Right lobe of liver (tissue), 6 donors: ENCODE results near the gene EPGN. TPM values are rescaled to one million over a fixed set of nuclear protein-coding genes. Genes with fewer than 3 reads are reported as not detected.
A peak's percentile ranks its signal among the peaks of the same experiment; 100 is the strongest.

Experiments used
- ATAC-seq, 4 donors: fragments of 200-7000 bp; cut with Tn5 transposase; one replicate each; pipeline ENCODE4 v1.9.1; 2020; ENCODE audit warnings: mild to moderate bottlenecking in 4 of 4, moderate library complexity in 4 of 4
- DNase-seq, 3 donors: peaks; one replicate each; pipeline ENCODE4 v3.0.0-alpha.2; 2020
- H3K27ac ChIP-seq, 3 donors: fragments of 200-600 bp; one replicate each; pipeline ENCODE4 v1.8.0; 2022
- H3K27me3 ChIP-seq, 2 donors: fragments of 200-600 bp; one replicate each; pipeline ENCODE4 v1.8.0; 2022
- H3K36me3 ChIP-seq, 4 donors: fragments of 200-600 bp; sonication (generic) in 1 of 4; one replicate each; pipeline versions ENCODE4 v1.5.1 to v1.8.0; 2017 to 2022; ENCODE audit warnings: control low read depth in 1 of 4
- H3K4me1 ChIP-seq, 4 donors: fragments of 200-600 bp; sonication (generic) in 1 of 4; one replicate each; pipeline versions ENCODE4 v1.5.1 to v1.8.0; 2017 to 2022; ENCODE audit warnings: control low read depth in 1 of 4
- H3K4me3 ChIP-seq, 3 donors: fragments of 200-600 bp; one replicate each; pipeline ENCODE4 v1.8.0; 2022
- H3K9me3 ChIP-seq, 4 donors: fragments of 200-600 bp; sonication (generic) in 1 of 4; one replicate each; pipeline versions ENCODE4 v1.5.1 to v1.8.0; 2017 to 2022; ENCODE audit warnings: control low read depth in 1 of 4
- POLR2A ChIP-seq: fragments of 450-650 bp; IDR thresholded peaks from one replicate; pipeline ENCODE4 v1.6.1; 2017; ENCODE audit warnings: antibody characterized with exemption, mild to moderate bottlenecking
- WGBS: methylation state at CpG from one replicate; pipeline ENCODE4 v1.1.6; 2018; ENCODE audit warnings: low coverage, low lambda C conversion rate; ENCODE audit not compliant: insufficient coverage; ENCODE audit errors: missing lambda C conversion rate; 5-methylcytosine and 5-hydroxymethylcytosine counted together
- intact Hi-C, 2 donors: fragments of 100-400 bp; cut with DNase I; formaldehyde crosslinking; loops; one replicate each; pipeline versions ENCODE4 v1.11.2 to v1.14.1; 2022
- total RNA-seq, 6 experiments: library from RNA; depleted of rRNA in 2 of 6; stranded (reverse); fragments of >200 nt in 2 of 6; fragmentation: NEBNext Ultra II Directional in 3 of 6; extraction: Animal tissue kit (Norgen Biotek cat#: 25700) in 3 of 6; gene quantifications; one replicate each; pipeline versions ENCODE4 v1.1.0 to v1.2.4, GENCODE V29; 2016 to 2023
- TF ChIP-seq, protein P1 (sequence below), 4 donors: fragments of 200-600 bp in 3 of 4; fragments of 450-650 bp in 1 of 4; IDR thresholded peaks; one replicate each; pipeline versions ENCODE4 v1.5.1 to v1.8.0; 2016 to 2022; ENCODE audit warnings: antibody characterized with exemption in 4 of 4, mild to moderate bottlenecking in 2 of 4
- donor health status: DM: no; HTN: yes; CAD: no.
- donor health status: DM: no; HTN: no; CAD: no.
- donor health status: DM: no; HTN: no; CAD: no.
- donor health status: DM: no; HTN: yes; CAD: no.
- donor health status: DM: no; HTN: yes; CAD: no.

EPGN gene
- total RNA-seq, 6 experiments from 2014 or later = not detected

DNA sequence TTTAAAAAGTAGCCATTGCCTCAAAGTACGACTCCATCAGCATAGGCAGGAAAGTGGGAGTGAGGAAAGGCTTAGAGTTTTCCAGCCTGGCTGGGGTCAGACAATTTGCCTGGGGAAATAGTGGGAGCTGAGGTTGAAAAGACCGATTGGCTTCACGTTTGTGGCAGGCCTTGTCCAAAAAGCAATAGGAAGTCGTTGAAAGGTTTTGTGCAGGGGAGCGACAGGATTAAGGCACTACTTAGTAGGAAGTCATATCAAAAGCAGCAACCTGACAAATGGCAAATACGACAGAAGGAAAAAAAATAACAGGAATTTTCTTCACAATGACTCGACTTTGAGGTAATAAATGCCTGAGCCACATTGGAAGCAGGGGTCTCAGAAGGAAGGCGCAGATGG, 56.0 kb downstream of the EPGN start:
- Histone ChIP-seq H3K36me3 (no peaks in the 10 kb centered on the region), H3K27me3 (peaks cover 0 to 16% of the 10 kb centered on the region in 2 donors), H3K4me3 (no peak overlapping the region), H3K4me1 (peaks cover 0 to 6% (median 0%) of the 10 kb centered on the region in 4 donors), H3K27ac (no peak overlapping the region), H3K9me3 (no peaks in the 10 kb centered on the region)
- intact Hi-C loops = no loop called here
- WGBS = 17% methylated on average over 8 of the region's 8 CpGs
- ATAC-seq (no peak), DNase-seq (no peak)
- TF ChIP-seq, protein P1, sequence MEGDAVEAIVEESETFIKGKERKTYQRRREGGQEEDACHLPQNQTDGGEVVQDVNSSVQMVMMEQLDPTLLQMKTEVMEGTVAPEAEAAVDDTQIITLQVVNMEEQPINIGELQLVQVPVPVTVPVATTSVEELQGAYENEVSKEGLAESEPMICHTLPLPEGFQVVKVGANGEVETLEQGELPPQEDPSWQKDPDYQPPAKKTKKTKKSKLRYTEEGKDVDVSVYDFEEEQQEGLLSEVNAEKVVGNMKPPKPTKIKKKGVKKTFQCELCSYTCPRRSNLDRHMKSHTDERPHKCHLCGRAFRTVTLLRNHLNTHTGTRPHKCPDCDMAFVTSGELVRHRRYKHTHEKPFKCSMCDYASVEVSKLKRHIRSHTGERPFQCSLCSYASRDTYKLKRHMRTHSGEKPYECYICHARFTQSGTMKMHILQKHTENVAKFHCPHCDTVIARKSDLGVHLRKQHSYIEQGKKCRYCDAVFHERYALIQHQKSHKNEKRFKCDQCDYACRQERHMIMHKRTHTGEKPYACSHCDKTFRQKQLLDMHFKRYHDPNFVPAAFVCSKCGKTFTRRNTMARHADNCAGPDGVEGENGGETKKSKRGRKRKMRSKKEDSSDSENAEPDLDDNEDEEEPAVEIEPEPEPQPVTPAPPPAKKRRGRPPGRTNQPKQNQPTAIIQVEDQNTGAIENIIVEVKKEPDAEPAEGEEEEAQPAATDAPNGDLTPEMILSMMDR (IDR thresholded peaks at IDR 0.05) = no peak
- no peak for TF ChIP-seq POLR2A

DNA sequence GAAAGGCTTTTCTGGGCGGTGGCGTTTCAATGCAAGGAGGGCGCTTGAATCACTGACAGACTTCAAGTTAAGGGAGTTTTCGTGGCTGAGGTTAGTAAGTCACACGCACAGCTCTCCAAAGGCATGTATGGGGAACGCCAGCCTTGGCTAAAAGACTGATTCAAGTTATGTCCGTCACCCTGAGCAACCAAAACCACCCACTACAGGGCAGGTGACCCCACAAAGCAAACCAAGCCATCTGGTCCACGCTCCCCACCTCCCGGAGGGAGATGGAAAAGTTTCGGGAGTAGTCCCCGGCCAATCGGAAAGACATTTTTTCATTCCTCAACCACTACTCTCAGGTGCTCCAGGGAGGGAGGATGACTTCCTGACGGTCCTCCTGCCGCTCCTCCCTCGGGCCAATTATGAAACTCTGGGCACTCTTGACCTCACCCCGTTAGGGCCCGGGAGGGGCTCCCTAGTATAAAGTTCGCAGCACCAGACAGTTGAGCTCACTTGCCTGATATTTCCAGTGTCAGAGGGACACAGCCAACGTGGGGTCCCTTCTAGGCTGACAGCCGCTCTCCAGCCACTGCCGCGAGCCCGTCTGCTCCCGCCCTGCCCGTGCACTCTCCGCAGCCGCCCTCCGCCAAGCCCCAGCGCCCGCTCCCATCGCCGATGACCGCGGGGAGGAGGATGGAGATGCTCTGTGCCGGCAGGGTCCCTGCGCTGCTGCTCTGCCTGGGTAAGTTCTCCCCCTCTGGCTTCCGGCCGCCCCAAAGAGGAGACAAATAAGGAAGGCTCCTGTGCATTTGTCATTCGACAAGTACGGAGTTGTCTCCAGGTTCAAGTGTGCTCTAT, 56.6 kb downstream of the EPGN start, which contains the start of gene EREG:
TSS of gene EREG (plus strand) at position 494 of the 840 bp plus-strand sequence. CDS start at position 658, 164 bp downstream.
- WGBS = 6% methylated on average over 29 of the region's 40 CpGs

DNA sequence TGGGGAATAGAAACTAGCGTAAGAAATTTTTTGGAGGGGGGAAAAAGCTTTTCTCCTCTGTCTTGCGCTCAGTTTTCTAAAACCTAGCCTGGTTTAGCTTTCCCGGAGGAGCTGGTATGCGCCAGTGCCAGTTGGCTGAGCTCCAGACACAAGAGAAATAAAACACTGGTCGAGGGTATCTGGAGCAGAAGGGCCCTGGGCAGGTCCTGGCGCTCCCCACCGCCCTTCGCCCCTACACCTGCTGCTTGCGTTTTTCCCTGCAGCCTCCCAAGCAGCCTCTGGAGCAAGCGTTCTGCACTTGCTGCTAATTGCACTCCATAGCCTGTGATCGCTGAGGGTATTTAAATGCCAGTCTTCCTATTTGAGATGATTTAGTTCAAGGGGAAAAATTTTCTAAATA, 57.5 kb downstream of the EPGN start:
- peak in 1 of 3 donors; percentile 46 for DNase-seq
- ATAC-seq = peak in 3 of 4 donors; percentile 18 to 59 (median 43)
- H3K4me3 ChIP-seq = no peak overlapping the region
- peaks cover 0 to 6% (median 0%) of the 10 kb centered on the region in 4 donors for H3K4me1 ChIP-seq
- H3K27ac ChIP-seq = no peak overlapping the region
- TF ChIP-seq POLR2A = no peak
- TF ChIP-seq, protein P1 (IDR thresholded peaks at IDR 0.05) = no peak
- intact Hi-C loops = no loop called here
- H3K9me3 ChIP-seq = no peaks in the 10 kb centered on the region
- peaks cover 0 to 16% of the 10 kb centered on the region in 2 donors for H3K27me3 ChIP-seq
- 12% methylated on average over 11 of the region's 11 CpGs for WGBS
- no peaks in the 10 kb centered on the region for H3K36me3 ChIP-seq

More for the DNA sequence above, 56.6 kb downstream of the EPGN start, which contains the start of gene EREG:
- intact Hi-C loops = no loop called here
- Histone ChIP-seq H3K27ac (no peak within 1 kb of the TSS), H3K9me3 (no peaks in the 10 kb centered on the region), H3K36me3 (no peaks in the 10 kb centered on the region), H3K27me3 (peaks cover 0 to 16% of the 10 kb centered on the region in 2 donors), H3K4me1 (peaks cover 0 to 6% (median 0%) of the 10 kb centered on the region in 4 donors), H3K4me3 (no peak within 1 kb of the TSS)
- TF ChIP-seq, protein P1 (IDR thresholded peaks at IDR 0.05) = no peak
- no peak for TF ChIP-seq POLR2A
- ATAC-seq (peak; percentile 44 to 54 (median 50)), DNase-seq (peak; percentile 32 to 65 (median 46))

Other genes starting within 250 kb of the EPGN start
- gene CXCL2, start 209.3 kb upstream of the EPGN start, total RNA-seq = 100 to 1,000 TPM in 5 of 6 experiments, 10 to 100 TPM in 1; 34.8 to 333 (median 143) TPM
- gene MTHFD2L, start 150.4 kb upstream of the EPGN start, total RNA-seq = 10 to 100 TPM; 18.8 to 45.5 (median 26.5) TPM
- under 1 TPM in 2 of 6 experiments, not detected in 4; 0.11 to 0.50 TPM for gene EREG, start 56.7 kb downstream of the EPGN start, total RNA-seq
- 1 to 10 TPM in 1 of 6 experiments, under 1 TPM in 2, not detected in 3; 0.24 to 2.7 (median 0.39) TPM for gene AREG, start 136.7 kb downstream of the EPGN start, total RNA-seq